ENCODE measurements around the gene TBC1D3B.
"Not testable (repeated sequence)": the region's sequence is repeated elsewhere in the genome, so short reads cannot be mapped to it uniquely, and the experiment has no call there.

TBC1D3B gene

GRCh38 chr17:36201506-36201905 is 25.1 kb upstream of the TBC1D3B start:
- in situ Hi-C loops (cut with MboI; ENCODE audit: low sequenced_read_pairs): not testable (repeated sequence)

- in situ Hi-C loops (cut with MboI; ENCODE audit: low sequenced_read_pairs): not testable (repeated sequence)
Measured at GRCh38 chr17:36201102-36201501, 24.7 kb upstream of the TBC1D3B start.

- in situ Hi-C loops (cut with MboI; ENCODE audit: low sequenced_read_pairs): no loop called here
Measured at GRCh38 chr17:36198831-36199465, 22.5 kb upstream of the TBC1D3B start.

- in situ Hi-C loops (cut with MboI; ENCODE audit: low sequenced_read_pairs): no loop called here
Measured at GRCh38 chr17:36197387-36197703, 20.9 kb upstream of the TBC1D3B start.

GRCh38 chr17:36196131-36196486 is 19.7 kb upstream of the TBC1D3B start:
- in situ Hi-C loops (cut with MboI; ENCODE audit: low sequenced_read_pairs): no loop called here

- in situ Hi-C loops (cut with MboI; ENCODE audit: low sequenced_read_pairs): no loop called here
Measured at GRCh38 chr17:36195434-36196130, 19.1 kb upstream of the TBC1D3B start.

- in situ Hi-C loops (cut with MboI; ENCODE audit: low sequenced_read_pairs): not testable (repeated sequence)
Measured at GRCh38 chr17:36194832-36195433, 18.5 kb upstream of the TBC1D3B start.

GRCh38 chr17:36194147-36194831 is 17.9 kb upstream of the TBC1D3B start:
- in situ Hi-C loops (cut with MboI; ENCODE audit: low sequenced_read_pairs): not testable (repeated sequence)

GRCh38 chr17:36193216-36193775 is 16.9 kb upstream of the TBC1D3B start:
- in situ Hi-C loops (cut with MboI; ENCODE audit: low sequenced_read_pairs): no loop called here

GRCh38 chr17:36190549-36191330 is 14.3 kb upstream of the TBC1D3B start:
- in situ Hi-C loops (cut with MboI; ENCODE audit: low sequenced_read_pairs): not testable (repeated sequence)

GRCh38 chr17:36189993-36190392 is 13.6 kb upstream of the TBC1D3B start:
- in situ Hi-C loops (cut with MboI; ENCODE audit: low sequenced_read_pairs): not testable (repeated sequence)

GRCh38 chr17:36188891-36189306 is 12.5 kb upstream of the TBC1D3B start:
- in situ Hi-C loops (cut with MboI; ENCODE audit: low sequenced_read_pairs): no loop called here

- in situ Hi-C loops (cut with MboI; ENCODE audit: low sequenced_read_pairs): not testable (repeated sequence)
Measured at GRCh38 chr17:36187943-36188665, 11.7 kb upstream of the TBC1D3B start.

- in situ Hi-C loops (cut with MboI; ENCODE audit: low sequenced_read_pairs): not testable (repeated sequence)
Measured at GRCh38 chr17:36186810-36187763, 10.7 kb upstream of the TBC1D3B start.

- in situ Hi-C loops (cut with MboI; ENCODE audit: low sequenced_read_pairs): no loop called here
Measured at GRCh38 chr17:36185416-36185815, 9.0 kb upstream of the TBC1D3B start.

- in situ Hi-C loops (cut with MboI; ENCODE audit: low sequenced_read_pairs): loop anchor here (5.0 kb wide), 1 partner anchor 72 kb away; no protein-coding TSS in a partner anchor
Measured at GRCh38 chr17:36184023-36184765, 7.8 kb upstream of the TBC1D3B start.

GRCh38 chr17:36183001-36183971 is 6.8 kb upstream of the TBC1D3B start:
- in situ Hi-C loops (cut with MboI; ENCODE audit: low sequenced_read_pairs): loop anchor here (5.0 kb wide), 1 partner anchor 71 kb away; no protein-coding TSS in a partner anchor
